HG03066 (cell line): ENCODE results near the gene LONRF2.
"Not testable (repeated sequence)": the region's sequence is repeated elsewhere in the genome, so short reads cannot be mapped to it uniquely, and the experiment has no call there.

Experiments used
- ATAC-seq: cut with Tn5 transposase; IDR thresholded peaks from one replicate; pipeline ENCODE4 v1.9.1; 2021; ENCODE audit warnings: low read depth; ENCODE audit not compliant: unreplicated experiment

The LONRF2 gene

DNA sequence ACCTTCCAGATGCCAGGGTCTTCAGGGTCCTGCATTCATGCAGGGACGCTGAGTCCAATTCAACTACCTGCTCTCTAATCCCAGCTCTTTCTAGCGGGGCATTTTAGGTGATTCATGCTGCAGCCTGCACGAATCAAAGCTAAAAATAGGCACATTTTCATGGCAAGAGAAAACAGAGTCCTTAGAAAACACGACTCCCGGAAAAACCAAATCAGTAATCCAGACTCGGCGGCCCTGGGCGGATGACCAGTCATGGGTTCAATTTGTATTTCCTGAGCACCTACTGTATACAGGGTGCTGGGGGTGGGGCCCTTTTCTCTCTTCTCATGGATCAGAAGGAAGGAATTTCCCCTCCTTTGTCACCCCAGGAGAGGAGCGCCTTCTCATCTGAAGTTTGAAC is 64.4 kb downstream of the LONRF2 start:
- ATAC-seq = no peak

DNA sequence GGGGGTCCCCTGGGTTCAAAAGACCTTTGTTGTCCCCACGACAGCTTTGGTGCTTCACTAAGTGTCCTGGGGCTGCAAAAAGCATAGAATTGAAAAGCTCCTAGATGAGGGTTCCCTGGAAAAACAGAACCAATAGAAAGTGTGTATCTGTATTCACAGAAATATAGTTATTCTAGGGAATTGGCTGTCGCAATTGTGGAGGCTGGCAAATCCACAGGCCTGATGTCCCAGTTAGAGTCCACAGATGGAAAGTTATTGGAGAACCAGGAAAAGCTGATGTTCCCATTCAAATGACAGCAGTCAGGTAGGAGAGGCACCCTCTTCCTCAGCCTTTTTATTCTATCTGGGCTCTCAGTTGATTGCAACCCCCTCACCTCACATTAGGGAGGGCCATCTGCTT is 65.5 kb downstream of the LONRF2 start:
- ATAC-seq = no peak

DNA sequence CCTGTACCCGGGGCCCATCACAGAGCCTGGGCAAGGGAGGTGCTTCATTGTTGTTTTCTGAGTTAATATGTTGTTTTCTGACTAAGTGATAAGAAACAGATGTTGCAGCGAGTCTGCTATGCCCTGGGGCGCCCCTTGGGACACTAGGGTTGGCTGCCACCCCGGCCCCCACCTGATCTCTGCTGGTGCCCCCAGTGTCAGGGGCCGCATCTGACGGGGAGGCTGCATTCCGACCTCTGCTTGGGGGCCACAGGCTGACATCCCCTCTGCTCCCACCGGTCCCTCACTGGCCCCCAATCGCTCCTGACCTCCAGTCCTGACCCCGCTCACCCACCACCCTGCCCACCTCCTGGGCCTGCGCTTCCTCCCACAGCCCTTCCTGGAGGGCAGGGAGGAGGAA is 65.9 kb downstream of the LONRF2 start:
- no peak for ATAC-seq

DNA sequence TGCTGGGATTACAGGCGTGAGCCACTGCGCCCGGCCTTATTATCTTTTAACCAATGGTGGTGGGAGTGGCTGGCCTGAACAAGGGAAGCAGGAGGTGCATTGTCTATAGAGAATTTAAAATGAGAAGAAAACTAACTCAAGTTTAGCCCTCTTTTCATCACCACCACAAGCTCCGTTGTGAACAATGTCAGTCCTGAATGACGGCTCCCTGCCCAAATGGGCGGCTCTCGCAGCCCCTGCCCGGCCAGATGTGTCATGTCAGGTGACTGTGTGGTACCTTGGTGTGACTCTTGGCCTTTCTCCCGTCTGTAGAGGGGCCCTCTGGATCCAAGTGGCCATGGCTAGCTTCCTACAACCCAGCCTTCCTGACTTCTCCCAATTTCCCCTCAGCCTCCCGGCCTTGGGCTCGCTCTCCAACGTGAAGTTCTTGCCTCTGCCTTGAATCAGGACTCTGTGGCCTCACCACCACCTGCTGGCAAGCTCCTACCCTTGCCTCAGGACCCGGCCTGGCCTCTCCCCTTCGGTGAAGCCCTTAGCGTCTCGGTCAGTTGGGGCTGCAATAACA is 67.6 kb downstream of the LONRF2 start:
- ATAC-seq = no peak

DNA sequence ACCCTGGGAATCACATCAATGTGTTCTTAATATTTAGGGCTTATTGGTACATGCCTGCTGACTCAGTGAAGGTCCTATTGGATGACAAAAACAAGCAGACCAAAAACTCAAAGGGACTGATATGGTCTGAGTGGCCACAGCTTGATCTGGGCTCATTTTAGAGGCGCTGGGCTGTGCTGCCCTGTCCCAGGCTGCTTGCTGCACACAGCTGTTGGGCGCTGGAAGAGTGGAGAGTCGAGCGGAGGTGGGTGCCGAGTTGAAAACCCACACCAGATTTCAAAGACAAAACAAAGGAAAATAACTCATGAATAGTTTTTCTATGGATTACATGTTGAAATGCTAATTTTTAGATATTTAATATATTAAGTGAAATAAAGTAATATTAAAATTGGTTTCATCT is 68.5 kb downstream of the LONRF2 start:
- ATAC-seq = no peak

DNA sequence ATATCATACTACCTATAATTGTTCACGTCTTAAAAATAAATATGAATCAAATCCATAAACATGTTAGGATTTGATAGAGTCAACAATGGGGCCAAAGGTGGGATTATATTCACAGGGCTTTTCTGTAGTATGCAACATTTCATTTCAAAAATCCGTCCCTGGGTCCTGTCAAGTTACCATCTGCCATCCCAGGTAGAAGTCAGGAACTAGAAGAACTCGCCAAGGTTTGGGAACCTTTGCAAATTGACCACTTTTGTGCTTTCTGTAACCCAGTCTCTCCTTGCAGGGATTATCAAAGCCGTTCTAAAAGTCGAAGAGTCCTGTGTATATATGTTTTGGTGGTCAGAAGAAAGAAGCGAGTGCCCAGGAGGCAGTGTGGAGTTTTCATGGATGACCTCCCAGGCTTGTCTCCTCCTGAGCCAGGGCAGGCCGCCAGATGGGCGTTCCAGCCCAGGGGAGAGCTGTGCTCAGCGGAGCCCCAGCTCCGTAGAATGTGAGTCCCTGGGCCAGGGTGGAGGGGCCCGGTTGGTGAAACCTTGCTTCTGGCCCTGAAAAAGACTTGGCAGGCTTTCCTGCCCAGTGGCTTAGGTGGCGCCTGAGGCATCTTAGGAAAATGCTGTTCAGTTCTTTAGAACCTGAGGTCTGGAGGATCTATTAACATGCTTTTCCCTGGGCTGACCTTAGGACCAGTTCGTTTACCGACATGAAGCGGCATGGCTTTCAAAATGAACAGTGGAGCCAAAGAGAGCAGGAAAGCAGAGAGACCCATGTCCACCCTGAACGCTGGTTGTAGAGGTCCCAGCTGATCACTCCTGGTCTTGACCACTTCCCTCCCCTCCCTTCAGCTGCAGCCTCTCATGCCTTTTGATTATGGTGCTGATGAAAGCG is 69.2 kb downstream of the LONRF2 start:
- ATAC-seq = no peak

DNA sequence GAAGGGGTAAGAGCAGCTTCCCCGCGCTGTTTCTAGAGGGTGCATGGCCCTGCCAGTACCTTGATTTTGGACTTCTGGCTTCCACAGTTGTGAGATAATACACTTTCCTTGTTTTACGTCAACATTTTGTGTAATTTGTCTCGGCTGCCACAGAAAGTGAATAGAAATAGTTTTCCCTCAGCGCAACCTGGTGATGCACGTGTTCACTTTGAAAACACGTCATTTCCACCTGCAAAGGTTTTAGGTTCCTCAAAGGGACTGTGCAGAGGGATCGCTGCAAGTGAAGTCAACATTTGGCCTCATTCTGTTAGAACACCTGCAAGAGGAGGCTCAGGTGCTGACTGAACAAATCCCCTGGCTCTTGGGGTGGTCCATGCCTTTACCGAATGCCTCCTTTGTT is 71.7 kb downstream of the LONRF2 start:
- no peak for ATAC-seq

DNA sequence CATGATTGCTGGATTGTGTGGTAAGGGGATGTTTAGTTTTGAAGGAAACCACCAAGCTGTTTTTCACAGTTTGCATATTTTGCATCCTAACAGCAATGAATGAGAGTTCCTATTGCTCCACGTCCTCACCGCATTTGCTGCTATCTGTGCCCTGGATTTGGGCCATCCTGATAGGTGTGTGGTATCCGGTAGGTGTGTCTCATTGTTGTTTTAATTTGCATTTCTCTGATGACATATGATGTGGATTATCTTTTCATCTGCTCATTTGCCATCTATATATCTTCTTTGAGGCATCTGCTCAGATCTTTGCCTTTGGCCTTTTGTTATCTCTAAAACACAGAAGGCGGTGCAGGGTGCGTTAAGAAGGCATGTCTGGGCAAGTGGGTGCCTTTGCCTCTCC is 73.3 kb downstream of the LONRF2 start:
- ATAC-seq = no peak

DNA sequence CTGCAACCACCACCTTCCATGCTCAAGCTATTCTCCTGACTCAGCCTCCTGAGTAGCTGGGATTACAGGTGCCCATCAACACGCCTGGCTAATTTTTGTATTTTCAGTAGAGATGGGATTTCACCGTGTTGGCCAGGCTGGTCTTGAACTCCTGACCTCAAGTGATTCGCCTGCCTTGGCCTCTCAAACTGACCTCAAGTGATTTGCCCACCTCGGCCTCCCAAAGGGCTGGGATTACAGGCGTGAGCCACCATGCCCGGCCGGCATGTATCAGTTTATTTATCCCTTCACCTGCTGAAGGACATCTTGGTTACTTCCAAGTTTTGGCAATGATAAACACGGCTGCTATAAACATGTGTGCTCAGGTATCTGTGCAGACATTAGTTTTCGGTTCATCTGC is 73.7 kb downstream of the LONRF2 start:
- ATAC-seq = not testable (repeated sequence)

DNA sequence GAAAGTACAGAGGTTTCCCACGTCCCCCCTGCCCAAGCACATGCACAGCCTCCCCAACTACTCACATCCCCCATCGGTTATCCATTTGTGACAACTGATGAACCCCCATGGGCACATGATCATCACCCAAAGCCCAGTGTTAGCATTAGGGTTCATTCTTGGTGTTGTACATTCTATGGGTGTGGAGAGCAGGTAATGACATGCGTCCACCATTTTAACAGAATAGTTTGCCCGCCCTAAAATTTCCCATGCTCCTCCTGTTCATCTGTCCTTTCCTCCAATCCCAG is 74.3 kb downstream of the LONRF2 start:
- ATAC-seq = no peak

DNA sequence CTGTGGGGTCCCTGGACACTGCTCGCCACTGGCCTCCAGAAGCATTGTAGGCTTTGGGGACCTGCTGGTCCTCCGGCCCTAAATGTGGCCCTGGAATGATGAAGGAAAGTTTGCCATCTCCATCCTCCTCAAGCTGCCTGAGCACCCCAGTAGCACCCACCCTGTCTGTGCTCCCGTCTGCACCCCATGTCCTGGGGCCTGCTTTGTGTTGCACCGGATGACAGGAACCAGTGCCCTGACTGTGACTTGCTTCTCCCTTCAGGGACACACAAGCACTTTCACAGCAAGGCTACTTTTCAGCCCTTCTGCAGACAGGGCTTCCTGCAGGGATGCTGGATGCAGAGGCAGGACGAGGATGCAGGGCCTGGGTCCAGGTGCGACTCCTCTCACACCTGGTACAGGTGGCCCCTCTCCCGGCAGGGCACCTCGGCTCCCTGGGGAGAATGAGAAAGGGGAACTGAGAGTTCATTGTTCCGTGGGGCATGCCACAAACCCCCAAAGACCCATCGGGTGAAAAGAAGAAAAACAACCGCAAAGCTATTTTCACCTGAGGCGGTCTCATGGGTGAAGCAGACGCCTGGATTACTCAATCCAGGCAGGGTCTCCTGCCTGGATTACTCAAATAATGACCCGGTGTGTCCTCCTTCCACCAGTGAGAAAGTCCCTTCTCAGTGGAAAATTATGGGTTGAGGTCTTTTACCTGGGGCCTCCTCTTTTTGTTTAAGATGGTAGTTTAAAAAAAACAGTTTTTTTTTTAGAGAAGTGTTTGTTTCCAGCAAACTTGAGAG is 74.9 kb downstream of the LONRF2 start:
- peak; percentile 51 for ATAC-seq

DNA sequence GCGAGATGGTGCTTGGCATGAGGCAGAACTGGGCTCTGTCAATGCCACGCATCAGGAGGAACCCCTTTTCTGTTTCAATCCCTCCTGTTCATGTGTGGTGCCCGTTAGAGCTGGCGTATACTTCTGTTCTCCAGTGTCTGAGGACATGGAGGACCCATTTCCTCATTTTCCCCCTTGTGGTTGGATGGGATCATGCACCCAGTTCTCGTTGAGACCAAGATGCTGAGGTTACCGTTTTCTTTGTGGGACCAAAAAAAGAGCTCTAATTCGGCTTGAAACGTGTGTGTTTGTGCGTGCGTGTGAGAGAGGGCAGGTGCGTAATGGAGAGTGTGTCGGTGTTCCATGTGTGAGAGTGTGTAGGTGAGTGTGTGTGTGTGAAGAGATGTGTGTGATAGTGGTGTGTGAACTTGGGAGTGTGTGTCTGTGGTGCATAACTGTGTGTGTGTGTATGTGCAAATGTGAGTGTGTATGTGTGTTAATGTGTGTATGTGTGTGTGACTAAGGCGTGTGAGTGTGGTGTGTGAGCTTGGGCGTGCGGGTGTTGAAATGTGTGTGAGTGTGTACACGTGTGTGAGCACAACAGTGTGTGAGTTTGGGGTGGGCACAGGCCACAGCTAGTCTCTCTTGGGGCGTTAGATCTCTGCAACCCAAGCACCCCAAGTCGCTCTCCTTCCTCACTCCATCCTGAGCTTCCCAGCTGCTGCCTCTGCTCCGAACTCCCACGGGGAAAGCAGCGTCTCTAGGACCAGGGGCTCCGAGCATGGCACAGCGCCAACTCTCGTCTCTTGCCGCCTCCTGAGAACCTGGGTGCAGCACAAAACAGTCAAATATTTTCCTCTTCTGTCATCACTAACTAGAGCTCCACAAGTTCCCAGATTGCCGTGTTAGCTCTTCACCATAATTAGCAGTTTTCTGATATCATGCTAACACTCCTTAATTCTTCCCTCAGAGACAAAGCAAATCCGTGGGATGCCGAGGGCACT is 75.8 kb downstream of the LONRF2 start:
- no peak for ATAC-seq

DNA sequence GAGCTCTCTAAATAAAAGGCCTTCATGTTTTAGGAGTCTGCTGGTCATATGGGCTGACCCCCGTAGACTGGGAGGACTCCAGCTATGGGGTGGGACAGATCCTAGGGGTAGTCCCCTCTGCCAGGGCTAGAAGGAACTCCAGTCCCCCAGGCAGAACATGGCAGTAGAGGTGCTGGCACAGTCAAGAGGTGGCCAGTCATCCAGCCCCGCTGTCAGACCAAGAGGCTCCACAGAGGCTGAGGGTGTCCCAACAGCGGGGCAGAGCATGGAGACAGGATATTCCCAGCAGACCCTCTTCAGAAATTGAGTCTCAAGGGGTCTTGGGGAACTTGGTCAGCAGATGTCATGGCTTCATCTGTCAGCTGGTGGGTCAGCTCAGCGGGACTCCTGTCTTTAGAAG is 76.6 kb downstream of the LONRF2 start:
- no peak for ATAC-seq

DNA sequence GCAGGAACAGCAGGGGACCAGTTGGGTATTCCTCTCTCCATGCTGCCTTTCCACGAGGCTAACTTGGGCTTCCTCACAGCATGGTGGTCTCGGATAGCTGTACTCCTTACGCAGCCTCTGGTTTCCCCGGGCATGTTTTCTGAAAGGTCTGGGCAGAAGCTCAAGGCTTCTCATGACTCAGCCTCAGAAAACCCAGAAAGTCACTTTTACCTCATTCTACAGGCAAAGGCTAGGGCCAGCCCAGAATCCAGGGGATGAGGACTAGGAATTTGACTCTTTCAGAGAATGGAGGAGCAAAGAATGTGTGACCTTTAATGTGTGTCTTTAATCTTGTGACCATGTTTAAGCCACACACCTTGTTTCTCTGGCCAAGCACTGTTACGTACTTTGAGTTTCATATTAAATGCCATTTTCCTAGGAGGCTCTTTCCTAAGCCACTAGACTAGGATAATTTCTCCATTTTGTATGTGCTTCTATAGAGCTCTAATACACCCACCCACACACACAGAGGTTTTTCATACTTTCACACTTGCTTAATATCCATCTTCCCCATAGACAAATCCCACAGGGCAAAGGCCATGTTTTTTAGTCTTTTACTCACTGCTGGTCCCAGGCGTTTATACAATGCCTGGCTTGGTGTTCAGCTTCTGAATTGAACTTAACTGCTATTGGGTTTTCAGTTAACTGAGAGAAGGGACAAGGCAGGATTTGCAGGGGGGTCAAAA is 77.3 kb downstream of the LONRF2 start:
- ATAC-seq = no peak

DNA sequence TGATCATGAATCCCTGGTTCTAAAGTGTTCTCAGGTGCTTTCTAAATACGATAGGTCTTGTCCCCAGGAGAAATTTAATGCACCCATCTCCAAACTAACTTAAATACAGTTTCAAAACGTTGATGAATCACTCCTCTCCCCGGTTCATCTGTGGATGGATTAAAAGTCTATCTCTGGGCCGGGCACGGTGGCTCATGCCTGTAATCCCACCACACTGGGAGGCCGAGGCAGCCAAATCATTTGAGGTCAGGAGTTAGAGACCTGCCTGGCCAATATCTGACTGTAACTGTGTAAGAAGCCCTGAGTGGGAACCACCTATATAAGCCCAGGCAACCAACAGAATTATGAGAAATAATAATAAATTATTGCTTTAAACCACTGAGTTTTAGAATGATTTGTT is 78.7 kb downstream of the LONRF2 start:
- no peak for ATAC-seq

DNA sequence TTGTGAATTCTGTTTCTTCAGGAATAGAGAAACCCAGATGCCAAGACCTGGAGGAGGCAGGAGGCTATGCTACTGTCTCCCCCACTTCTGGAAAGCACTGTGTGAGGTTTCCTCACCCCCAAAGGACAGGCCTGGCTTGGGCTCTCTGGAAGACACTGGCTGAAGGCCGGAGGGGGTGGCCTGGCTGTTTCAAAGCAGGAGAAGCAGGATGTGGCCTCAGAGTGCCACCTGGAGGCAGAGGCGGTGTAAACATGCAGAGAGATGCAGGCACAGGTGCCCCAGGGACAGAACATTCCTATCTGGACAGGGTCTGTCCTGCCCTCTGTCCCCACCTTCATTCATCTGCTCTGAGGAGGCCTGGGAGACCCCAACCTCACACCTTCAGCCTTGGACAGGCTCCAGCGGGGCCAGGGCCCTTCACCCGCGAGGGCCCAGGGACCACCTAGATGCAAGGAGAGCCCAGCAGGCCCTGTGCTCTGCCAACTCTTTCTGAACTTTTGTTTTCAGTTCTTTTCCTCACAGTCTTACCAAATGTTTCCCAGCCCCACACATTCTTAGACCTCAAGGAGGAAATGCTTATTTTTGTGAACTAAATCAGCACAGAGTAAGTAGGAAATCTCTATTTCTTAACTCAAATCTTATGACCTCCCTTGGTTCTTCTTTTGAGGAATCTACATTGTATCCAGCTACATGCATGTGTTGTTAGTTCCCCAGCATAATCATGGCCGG is 79.2 kb downstream of the LONRF2 start:
- no peak for ATAC-seq

DNA sequence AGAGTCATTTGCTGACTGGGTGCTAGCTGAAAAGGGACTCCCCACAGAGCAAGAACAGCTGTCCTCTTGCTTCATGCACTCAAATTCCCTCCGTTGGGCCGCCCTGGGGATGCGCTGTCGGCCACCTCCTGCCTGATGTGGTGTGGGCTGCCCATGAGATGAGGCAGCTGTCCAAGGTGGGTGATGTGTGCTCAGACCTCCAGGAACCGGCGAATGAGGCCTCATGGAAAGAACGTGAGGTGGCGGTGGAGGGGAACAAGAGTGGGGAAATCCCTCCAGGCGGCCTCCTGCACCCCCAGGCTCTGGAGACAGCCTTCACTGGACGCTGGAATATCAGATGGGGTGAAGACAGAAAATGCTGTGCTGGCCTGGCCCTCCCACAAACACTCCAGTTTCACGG is 79.8 kb downstream of the LONRF2 start:
- ATAC-seq = no peak

DNA sequence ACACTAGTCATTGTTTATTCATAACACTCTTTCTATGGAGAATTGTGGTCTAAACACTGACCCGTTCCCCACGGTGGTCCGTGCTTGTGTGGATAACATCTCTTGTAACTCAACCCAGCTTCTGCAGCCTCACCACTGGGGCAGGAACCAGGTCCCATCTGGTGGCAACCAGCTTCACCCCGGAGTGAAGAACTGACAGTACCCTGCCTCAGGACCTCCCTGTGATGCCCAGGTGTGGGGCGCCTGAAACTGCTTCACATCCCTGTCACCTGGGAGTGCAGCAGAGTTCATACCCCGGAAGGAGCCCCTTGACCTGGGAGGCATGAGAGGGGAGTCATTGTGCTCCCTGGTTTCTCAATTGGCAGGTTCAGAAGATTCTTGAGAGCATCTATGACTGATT is 81.1 kb downstream of the LONRF2 start:
- ATAC-seq = no peak

DNA sequence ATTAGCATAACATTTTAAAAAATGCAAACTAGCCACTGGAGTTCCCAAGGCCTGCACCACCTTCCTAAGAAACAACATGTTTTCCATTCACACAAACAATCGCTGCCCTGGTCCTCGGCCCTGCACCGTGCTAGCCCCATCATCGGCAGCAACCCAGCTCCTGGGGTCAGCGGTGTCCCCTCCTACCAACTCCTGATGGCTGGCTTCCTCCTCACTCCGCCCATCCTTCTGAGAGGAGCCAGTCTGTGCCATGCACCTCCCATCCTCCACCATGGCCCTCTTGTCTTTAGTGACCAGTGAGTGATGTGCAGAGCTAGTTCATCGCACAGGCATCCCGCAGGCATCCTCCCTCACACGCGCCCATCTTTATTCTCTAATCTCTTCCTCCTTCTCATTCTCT is 81.9 kb downstream of the LONRF2 start:
- no peak for ATAC-seq
